PFSK-1 (cell line): Measurements from ENCODE around the gene ZEB1.

Source experiments
- FOXP2 ChIP-seq: optimal IDR thresholded peaks from 2 replicates; pipeline ENCODE3; 2011; ENCODE audit warnings: borderline replicate concordance, control low read depth, inconsistent platforms; ENCODE audit not compliant: insufficient read depth; ENCODE audit errors: extremely low read length, extremely low read depth
- POLR2AphosphoS5 ChIP-seq: IDR thresholded peaks from 2 replicates; pipeline ENCODE4 v1.6.1; 2012; ENCODE audit warnings: low read depth, mild to moderate bottlenecking, control low read depth, low read length, moderate library complexity
- REST ChIP-seq, 2 experiments: IDR thresholded peaks; 2 replicates each; pipeline versions ENCODE4 v1.6.1 to v1.8.0; 2011 to 2012; ENCODE audit warnings: low read depth in 2 of 2, low read length in 2 of 2, control low read depth in 1 of 2, inconsistent platforms in 1 of 2, mild to moderate bottlenecking in 1 of 2, moderate library complexity in 1 of 2; ENCODE audit not compliant: insufficient read depth in 1 of 2
- SIN3A ChIP-seq: IDR thresholded peaks from 2 replicates; pipeline ENCODE4 v1.6.1; 2012; ENCODE audit warnings: mild to moderate bottlenecking, low read length, moderate library complexity, borderline replicate concordance; ENCODE audit not compliant: insufficient read depth

- TF ChIP-seq SIN3A (no peak), POLR2AphosphoS5 (no peak), FOXP2 (no peak), REST (IDR thresholded peaks at IDR 0.05; ENCODE audit: insufficient read depth in 1 of 2, low read depth in 2 of 2, low read length in 2 of 2) (no peak)
These were observed 100.5 kb downstream of the ZEB1 start for GRCh38 chr10:31419394-31420063.
